RWPE1 (cell line): ENCODE data around the gene AKAP13.

Experiments used
- CTCF ChIA-PET: fragments of 350-600 bp; sonication (Branson Sonifier 250); formaldehyde crosslinking; extraction: SDS; loops from one replicate; lab custom pipeline; 2021; lab: Yijun Ruan, JAX
- POLR2A ChIA-PET: fragments of 400-600 bp; formaldehyde crosslinking; extraction: SDS; loops from one replicate; lab custom pipeline; 2020; ENCODE audit warnings: antibody characterized with exemption; ENCODE audit not compliant: low non-redundant PET; lab: Yijun Ruan, JAX
- DNase-seq: peaks from one replicate; pipeline ENCODE4 v3.0.0; 2012; ENCODE audit warnings: low spot score
- H3K27ac ChIP-seq: fragments of 450-650 bp; 2 replicates; pipeline ENCODE4 v1.5.1; 2017
- CTCF ChIP-seq: fragments of 450-650 bp; conservative IDR thresholded peaks from 2 replicates; pipeline ENCODE4 v1.5.1; 2017; ENCODE audit warnings: low read depth, mild to moderate bottlenecking

The AKAP13 gene

GRCh38 chr15:85598718-85599398 is 218.5 kb downstream of the AKAP13 start:
- TF ChIP-seq CTCF = no peak
- no peak overlapping the region for H3K27ac ChIP-seq
- ChIA-PET POLR2A (no interaction called here), CTCF (no interaction called here)
- DNase-seq = no peak

GRCh38 chr15:85600001-85600400 is 219.6 kb downstream of the AKAP13 start:
- CTCF ChIA-PET = no interaction called here

GRCh38 chr15:85603160-85603559 is 222.8 kb downstream of the AKAP13 start:
- no peak overlapping the region for H3K27ac ChIP-seq
- TF ChIP-seq CTCF = no peak
- no peak for DNase-seq
- ChIA-PET CTCF (interaction anchor here (1.1 kb wide), 1 partner anchor 306 kb away, joined by 7 read pairs; no protein-coding TSS in a partner anchor), POLR2A (no interaction called here)

More at GRCh38 chr15:85600001-85600400, 219.6 kb downstream of the AKAP13 start:
- DNase-seq = no peak
- POLR2A ChIA-PET = no interaction called here
- TF ChIP-seq CTCF = no peak
- no peak overlapping the region for H3K27ac ChIP-seq

GRCh38 chr15:85603703-85604102 is 223.3 kb downstream of the AKAP13 start:
- DNase-seq = no peak
- CTCF ChIA-PET = interaction anchor here (1.1 kb wide), 1 partner anchor 307 kb away, joined by 7 read pairs; no protein-coding TSS in a partner anchor
- TF ChIP-seq CTCF = no peak
- H3K27ac ChIP-seq = no peak overlapping the region
- POLR2A ChIA-PET = no interaction called here

GRCh38 chr15:85604194-85604593 is 223.8 kb downstream of the AKAP13 start:
- no peak for TF ChIP-seq CTCF
- POLR2A ChIA-PET = no interaction called here
- DNase-seq = no peak
- CTCF ChIA-PET = interaction anchor here (1.1 kb wide), 1 partner anchor 307 kb away, joined by 7 read pairs; no protein-coding TSS in a partner anchor
- H3K27ac ChIP-seq = no peak overlapping the region

GRCh38 chr15:85606738-85607137 is 226.3 kb downstream of the AKAP13 start:
- no peak overlapping the region for H3K27ac ChIP-seq
- no peak for TF ChIP-seq CTCF
- POLR2A ChIA-PET = interaction anchor here (0.7 kb wide), 1 partner anchor 94 kb away, joined by 4 read pairs; no protein-coding TSS in a partner anchor
- CTCF ChIA-PET = interaction anchor here (0.6 to 0.7 kb wide), 2 partner anchors 18 to 121 kb away, joined by 3 to 9 read pairs; no protein-coding TSS in a partner anchor
- no peak for DNase-seq
